ENCODE measurements around the gene ACKR4. TPM values are rescaled to one million over a fixed set of nuclear protein-coding genes. Genes with fewer than 3 reads are reported as not detected.

Gene ACKR4
- total RNA-seq, 1 experiment from 2014 or later = not detected

- TF ChIP-seq CTCF (conservative IDR thresholded peaks at IDR 0.05; ENCODE audit: low read depth, low read length) = no peak
- no peak for TF ChIP-seq EZH2 (IDR thresholded peaks at IDR 0.05; ENCODE audit: low read length, unreplicated experiment)
- TF ChIP-seq EZH2phosphoT487 (IDR thresholded peaks at IDR 0.05; ENCODE audit: borderline replicate concordance, low read length) = no peak
- Histone ChIP-seq H3K9me2 (replicated peaks; ENCODE audit: low read length) (no peaks in the 10 kb centered on the region), H3K4me2 (ENCODE audit: low read length) (peak overlapping the region; percentile 39), H4K20me1 (ENCODE audit: low read length) (no peaks in the 10 kb centered on the region), H3K9me3 (ENCODE audit: low read length) (no peaks in the 10 kb centered on the region), H3K79me2 (ENCODE audit: low read length) (no peaks in the 10 kb centered on the region), H3K4me1 (ENCODE audit: insufficient read depth, low read length) (peaks cover 17% of the 10 kb centered on the region), H3K36me3 (ENCODE audit: low read depth, low read length) (no peaks in the 10 kb centered on the region), H3K27ac (ENCODE audit: low read length) (peak overlapping the region; percentile 54), H3K27me3 (ENCODE audit: low read length) (no peaks in the 10 kb centered on the region), H2AFZ (ENCODE audit: low read length) (peak overlapping the region; percentile 38; the same call in 1 of the 2 replicates), H3K4me3 (ENCODE audit: low read length) (no peak overlapping the region), H3K9ac (ENCODE audit: low read length) (no peak overlapping the region), H3F3A (ENCODE audit: low read length, unreplicated experiment) (no peaks in the 10 kb centered on the region)
- ChIA-PET POLR2A (ENCODE audit: unreplicated experiment) (interaction anchor here (0.5 kb wide), 1 partner anchor 46 kb away, joined by 4 read pairs; no protein-coding TSS in a partner anchor), CTCF (no interaction called here)
- BruUV-seq (replicated peaks) = no TSS peak
- intact Hi-C loops (cut with micrococcal nuclease) = no loop called here
- ATAC-seq (peak; percentile 98), DNase-seq (peak; percentile 57)
Measured at GRCh38 chr3:132593947-132594323, 3.1 kb upstream of the ACKR4 start.

GRCh38 chr3:132594498-132594897 is 2.6 kb upstream of the ACKR4 start:
- Histone ChIP-seq H3K27me3 (ENCODE audit: low read length) (no peaks in the 10 kb centered on the region), H2AFZ (ENCODE audit: low read length) (no peak overlapping the region), H3K4me1 (ENCODE audit: insufficient read depth, low read length) (peaks cover 17% of the 10 kb centered on the region), H3K4me3 (ENCODE audit: low read length) (no peak overlapping the region), H3K9ac (ENCODE audit: low read length) (no peak overlapping the region), H3K36me3 (ENCODE audit: low read depth, low read length) (no peaks in the 10 kb centered on the region), H4K20me1 (ENCODE audit: low read length) (no peaks in the 10 kb centered on the region), H3K79me2 (ENCODE audit: low read length) (no peaks in the 10 kb centered on the region), H3K4me2 (ENCODE audit: low read length) (no peak overlapping the region), H3K27ac (ENCODE audit: low read length) (peak overlapping the region; percentile 17; the same call in 1 of the 2 replicates), H3F3A (ENCODE audit: low read length, unreplicated experiment) (no peaks in the 10 kb centered on the region), H3K9me3 (ENCODE audit: low read length) (no peaks in the 10 kb centered on the region), H3K9me2 (replicated peaks; ENCODE audit: low read length) (no peaks in the 10 kb centered on the region)
- no peak for ATAC-seq
- BruUV-seq (replicated peaks) = no TSS peak
- POLR2A ChIA-PET (ENCODE audit: unreplicated experiment) = no interaction called here
- intact Hi-C loops (cut with micrococcal nuclease) = no loop called here
- CTCF ChIA-PET = no interaction called here
- TF ChIP-seq EZH2phosphoT487 (IDR thresholded peaks at IDR 0.05; ENCODE audit: borderline replicate concordance, low read length) = no peak
- TF ChIP-seq CTCF (conservative IDR thresholded peaks at IDR 0.05; ENCODE audit: low read depth, low read length) = no peak
- no peak for TF ChIP-seq EZH2 (IDR thresholded peaks at IDR 0.05; ENCODE audit: low read length, unreplicated experiment)
- DNase-seq = no peak

DNA sequence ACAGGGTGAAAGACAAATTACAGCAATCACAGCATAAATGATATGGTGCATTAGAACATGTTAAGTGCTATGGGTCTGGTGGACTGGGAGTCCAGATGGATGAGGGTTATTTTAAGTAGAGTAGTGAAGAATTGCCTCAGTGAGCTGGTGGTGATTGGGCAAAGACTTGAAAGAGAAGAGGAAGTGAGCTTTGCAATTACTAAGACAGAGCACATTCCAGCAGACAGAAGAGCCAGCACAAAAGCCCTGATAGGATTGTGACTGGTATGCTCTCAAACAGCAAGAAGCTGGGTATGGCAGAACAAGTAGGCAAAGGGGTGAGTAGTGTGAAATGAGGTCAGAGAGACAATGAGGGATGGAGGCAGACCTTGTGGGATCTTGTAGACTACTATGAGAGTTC is 2.1 kb upstream of the ACKR4 start:
- Histone ChIP-seq H3K9me2 (replicated peaks; ENCODE audit: low read length) (no peaks in the 10 kb centered on the region), H3K27ac (ENCODE audit: low read length) (no peak overlapping the region), H4K20me1 (ENCODE audit: low read length) (no peaks in the 10 kb centered on the region), H3K4me1 (ENCODE audit: insufficient read depth, low read length) (peaks cover 17% of the 10 kb centered on the region), H3K36me3 (ENCODE audit: low read depth, low read length) (no peaks in the 10 kb centered on the region), H3K9me3 (ENCODE audit: low read length) (no peaks in the 10 kb centered on the region), H3K27me3 (ENCODE audit: low read length) (no peaks in the 10 kb centered on the region), H3K79me2 (ENCODE audit: low read length) (no peaks in the 10 kb centered on the region), H3K4me3 (ENCODE audit: low read length) (no peak overlapping the region), H3K4me2 (ENCODE audit: low read length) (no peak overlapping the region), H3K9ac (ENCODE audit: low read length) (no peak overlapping the region), H3F3A (ENCODE audit: low read length, unreplicated experiment) (no peaks in the 10 kb centered on the region), H2AFZ (ENCODE audit: low read length) (no peak overlapping the region)
- no TSS peak for BruUV-seq (replicated peaks)
- DNase-seq = peak; percentile 1
- POLR2A ChIA-PET (ENCODE audit: unreplicated experiment) = no interaction called here
- no peak for ATAC-seq
- intact Hi-C loops (cut with micrococcal nuclease) = no loop called here
- no peak for TF ChIP-seq CTCF (conservative IDR thresholded peaks at IDR 0.05; ENCODE audit: low read depth, low read length)
- TF ChIP-seq EZH2phosphoT487 (IDR thresholded peaks at IDR 0.05; ENCODE audit: borderline replicate concordance, low read length) = no peak
- no peak for TF ChIP-seq EZH2 (IDR thresholded peaks at IDR 0.05; ENCODE audit: low read length, unreplicated experiment)
- CTCF ChIA-PET = no interaction called here
